ENCODE data around the gene HOXC9.

The HOXC9 gene

GRCh38 chr12:53990311-53991076 lies 9.5 kb upstream of the HOXC9 start:
- no peak for DNase-seq
- TF ChIP-seq CTCF (IDR thresholded peaks at IDR 0.05): peak in 1 of 2 experiments; percentile 9
- peaks cover 8 to 72% (median 61%) of the 10 kb centered on the region in 4 donors for H3K4me1 ChIP-seq
- intact Hi-C loops (cut with DNase I; ENCODE audit: low total_unique reads): no loop called here
- H3K36me3 ChIP-seq: no peaks in the 10 kb centered on the region
- H3K27ac ChIP-seq: peak overlapping the region; percentile 93 to 98
- no peaks in the 10 kb centered on the region for H3K9me3 ChIP-seq
- H3K4me3 ChIP-seq: peak overlapping the region; percentile 41 to 64
- no peaks in the 10 kb centered on the region for H3K27me3 ChIP-seq

- no peaks in the 10 kb centered on the region for H3K36me3 ChIP-seq
- H3K4me1 ChIP-seq: peaks cover 8 to 73% (median 61%) of the 10 kb centered on the region in 4 donors
- H3K27me3 ChIP-seq: no peaks in the 10 kb centered on the region
- H3K27ac ChIP-seq: peak overlapping the region; percentile 93 to 98
- H3K4me3 ChIP-seq: peak overlapping the region; percentile 41 to 64
- no peaks in the 10 kb centered on the region for H3K9me3 ChIP-seq
- DNase-seq: peak; percentile 88 to 89
- TF ChIP-seq CTCF (IDR thresholded peaks at IDR 0.05): no peak
- intact Hi-C loops (cut with DNase I; ENCODE audit: low total_unique reads): no loop called here
Measured at GRCh38 chr12:53991077-53991460, 8.9 kb upstream of the HOXC9 start.

GRCh38 chr12:53992377-53992889 lies 7.5 kb upstream of the HOXC9 start:
- Histone ChIP-seq H3K27me3 (no peaks in the 10 kb centered on the region), H3K9me3 (no peaks in the 10 kb centered on the region), H3K4me3 (peak overlapping the region in 1 of 2 donors; percentile 64), H3K4me1 (peaks cover 8 to 76% (median 60%) of the 10 kb centered on the region in 4 donors), H3K27ac (peak overlapping the region; percentile 93 to 98), H3K36me3 (no peaks in the 10 kb centered on the region)
- DNase-seq: no peak
- TF ChIP-seq CTCF (IDR thresholded peaks at IDR 0.05): no peak
- intact Hi-C loops (cut with DNase I; ENCODE audit: low total_unique reads): no loop called here

GRCh38 chr12:53993162-53994008 lies 6.6 kb upstream of the HOXC9 start:
- peak overlapping the region; percentile 64 to 76 for H3K4me3 ChIP-seq
- no peaks in the 10 kb centered on the region for H3K27me3 ChIP-seq
- no peaks in the 10 kb centered on the region for H3K36me3 ChIP-seq
- peaks cover 8 to 76% (median 62%) of the 10 kb centered on the region in 4 donors for H3K4me1 ChIP-seq
- DNase-seq: no peak
- TF ChIP-seq CTCF (IDR thresholded peaks at IDR 0.05): no peak
- no peaks in the 10 kb centered on the region for H3K9me3 ChIP-seq
- peak overlapping the region; percentile 93 to 98 for H3K27ac ChIP-seq
- intact Hi-C loops (cut with DNase I; ENCODE audit: low total_unique reads): no loop called here

- Histone ChIP-seq H3K9me3 (no peaks in the 10 kb centered on the region), H3K27ac (peak overlapping the region; percentile 93 to 98), H3K27me3 (no peaks in the 10 kb centered on the region), H3K4me1 (peaks cover 5 to 76% (median 58%) of the 10 kb centered on the region in 4 donors), H3K4me3 (peak overlapping the region; percentile 64 to 76), H3K36me3 (no peaks in the 10 kb centered on the region)
- no peak for TF ChIP-seq CTCF (IDR thresholded peaks at IDR 0.05)
- DNase-seq: no peak
- intact Hi-C loops (cut with DNase I; ENCODE audit: low total_unique reads): no loop called here
Measured at GRCh38 chr12:53994009-53994263, 6.0 kb upstream of the HOXC9 start.

All from tibial artery (tissue), 4 donors.